ENCODE results near the gene MGAT3. TPM values are rescaled to one million over a fixed set of nuclear protein-coding genes. Genes with fewer than 3 reads are reported as not detected.

MGAT3 gene
- total and polyA plus RNA-seq, 2 donors (not counting 3 experiments of a cell fraction or from before 2014, with no cell fraction given) = not detected

- no TSS peak for BruUV-seq (replicated peaks)
Observed at GRCh38 chr22:39459681-39460080, 2.9 kb downstream of the MGAT3 start.

More at GRCh38 chr22:39459681-39460080, 2.9 kb downstream of the MGAT3 start:
- Histone ChIP-seq H3K27me3 (ENCODE audit: control insufficient read depth in 2 of 2, insufficient read depth in 2 of 2, low read length in 2 of 2) (peaks cover 21 to 28% of the 10 kb centered on the region in 2 experiments), H3K9me3 (replicated peaks; ENCODE audit: control insufficient read depth, insufficient read depth, low read length) (no peaks in the 10 kb centered on the region), H3K4me1 (ENCODE audit: control insufficient read depth, extremely low read depth, insufficient read depth, low read length) (no peaks in the 10 kb centered on the region), H3K36me3 (ENCODE audit: control insufficient read depth in 2 of 2, extremely low read depth in 1 of 2, insufficient read depth in 2 of 2, low read length in 2 of 2) (no peaks in the 10 kb centered on the region), H3K79me2 (ENCODE audit: control insufficient read depth, insufficient read depth, low read length) (no peaks in the 10 kb centered on the region), H3K9me1 (replicated peaks; ENCODE audit: control insufficient read depth, extremely low read depth, insufficient read depth, low read length) (no peaks in the 10 kb centered on the region), H3K9ac (replicated peaks; ENCODE audit: extremely low read depth, insufficient read depth, low read length) (no peak overlapping the region), H3K27ac (ENCODE audit: insufficient read depth, low read depth, low read length) (no peak overlapping the region), H3K4me2 (ENCODE audit: insufficient read depth, low read length) (no peak overlapping the region), H3K4me3 (replicated peaks in 1 of 3; ENCODE audit: insufficient read depth in 1 of 3, low read depth in 1 of 3, low read length in 3 of 3) (no peak overlapping the region), H2AFZ (ENCODE audit: low read depth, low read length) (no peak overlapping the region), H4K20me1 (replicated peaks; ENCODE audit: control insufficient read depth, extremely low read depth, insufficient read depth, low read length) (no peaks in the 10 kb centered on the region)
- TF ChIP-seq POLR2A (IDR thresholded peaks at IDR 0.05; ENCODE audit: low read depth, low read length) = no peak
- TF ChIP-seq POLR2AphosphoS5 (IDR thresholded peaks at IDR 0.05; ENCODE audit: insufficient read depth, low read depth, low read length) = no peak
- TF ChIP-seq EZH2 (IDR thresholded peaks at IDR 0.05; ENCODE audit: borderline replicate concordance, low read depth, low read length, severe bottlenecking) = no peak
- no peak for TF ChIP-seq GATA2 (IDR thresholded peaks at IDR 0.05; ENCODE audit: insufficient read depth, insufficient read length, low read depth, low read length)
- TF ChIP-seq CTCF (IDR thresholded peaks at IDR 0.05; ENCODE audit: extremely low read depth in 1 of 2, insufficient read depth in 1 of 2, low read depth in 1 of 2, low read length in 2 of 2) = no peak
- no peak for TF ChIP-seq MAX (IDR thresholded peaks at IDR 0.05; ENCODE audit: insufficient read depth, insufficient read length)
- no peak for TF ChIP-seq JUN (IDR thresholded peaks at IDR 0.05; ENCODE audit: borderline replicate concordance, insufficient read depth, insufficient read length, low read depth)
- TF ChIP-seq MYC (IDR thresholded peaks at IDR 0.05; ENCODE audit: low read depth, low read length) = no peak
- TF ChIP-seq FOS (IDR thresholded peaks at IDR 0.05; ENCODE audit: borderline replicate concordance, insufficient read depth, low read length) = no peak
- dilution Hi-C loops (cut with MboI; ENCODE audit: extremely low pct_ligation_motif_present, low sequenced_read_pairs) (no loop called here), intact Hi-C loops (cut with micrococcal nuclease) (no loop called here)
- CTCF ChIA-PET = interaction anchor here (1.6 kb wide), 1 partner anchor 10 kb away, joined by 3 read pairs; no protein-coding TSS in a partner anchor
- DNase-seq (ENCODE audit: low read depth, low spot score) (no peak), FAIRE-seq (no peak)
- POLR2A ChIA-PET = no interaction called here

Data from endothelial cell of umbilical vein (primary cell).